ENCODE measurements around the gene FUBP3. TPM values are rescaled to one million over a fixed set of nuclear protein-coding genes. Genes with fewer than 3 reads are reported as not detected.

The FUBP3 gene
- polyA plus RNA-seq, 1 of the 3 experiments (the other 2 are of a cell fraction): 55.1 TPM

- H4K20me1 ChIP-seq (ENCODE audit: insufficient read depth): peaks cover 26% of the 10 kb centered on the region
- CTCF ChIA-PET: no interaction called here
Measured at GRCh38 chr9:130606887-130607600, 27.7 kb downstream of the FUBP3 start.

GRCh38 chr9:130607640-130608420 lies 28.5 kb downstream of the FUBP3 start:
- Histone ChIP-seq H3K79me2 (ENCODE audit: insufficient read depth) (peaks cover 19% of the 10 kb centered on the region; the same call in 1 of the 2 replicates), H2AFZ (ENCODE audit: low read depth) (no peak overlapping the region), H4K20me1 (ENCODE audit: insufficient read depth) (peaks cover 26% of the 10 kb centered on the region), H3K4me2 (no peak overlapping the region), H3K27me3 (ENCODE audit: insufficient read depth) (no peaks in the 10 kb centered on the region), H3K9ac (no peak overlapping the region), H3F3A (replicated peaks; ENCODE audit: insufficient read depth) (no peaks in the 10 kb centered on the region), H3K4me3 (ENCODE audit: low read depth in 2 of 2, low read length in 1 of 2) (no peak overlapping the region), H3K9me3 (no peaks in the 10 kb centered on the region), H3K4me1 (ENCODE audit: control insufficient read depth in 1 of 2, insufficient read depth in 2 of 2, low read depth in 1 of 2, low read length in 1 of 2) (peaks cover 0 to 6% of the 10 kb centered on the region in 2 experiments; a peak in 1 of 4 replicates), H3K9me2 (no peaks in the 10 kb centered on the region), H3K36me3 (replicated peaks in 1 of 2; ENCODE audit: control insufficient read depth in 1 of 2, insufficient read depth in 2 of 2, low read length in 1 of 2) (peaks cover 10 to 50% of the 10 kb centered on the region in 2 experiments), H3K27ac (ENCODE audit: low read depth in 2 of 2, low read length in 1 of 2) (no peak overlapping the region; a peak in 1 of 4 replicates)
- DNase-seq: no peak
- 90% methylated on average over 10 of the region's 10 CpGs for WGBS (ENCODE audit: low lambda C conversion rate)
- TF ChIP-seq NFIC (IDR thresholded peaks at IDR 0.05; ENCODE audit: borderline replicate concordance) (no peak), RAD21 (IDR thresholded peaks at IDR 0.05; ENCODE audit: low read length) (no peak), JUND (IDR thresholded peaks at IDR 0.05) (no peak), EP300 (IDR thresholded peaks at IDR 0.05; ENCODE audit: borderline replicate concordance in 1 of 2, low read depth in 1 of 2, low read length in 1 of 2) (no peak), RFX5 (IDR thresholded peaks at IDR 0.05; ENCODE audit: low read length) (no peak), IRF3 (IDR thresholded peaks at IDR 0.05; ENCODE audit: low read depth, low read length) (no peak), FOXM1 (IDR thresholded peaks at IDR 0.05; ENCODE audit: low read depth) (no peak), POLR2AphosphoS5 (IDR thresholded peaks at IDR 0.05; ENCODE audit: low read depth, low read length) (no peak), GATA2 (CRISPR knock-in tag; IDR thresholded peaks at IDR 0.05) (no peak)
- POLR2A ChIA-PET: no interaction called here
- CTCF ChIA-PET: no interaction called here

More at GRCh38 chr9:130606887-130607600, 27.7 kb downstream of the FUBP3 start:
- H2AFZ ChIP-seq (ENCODE audit: low read depth): no peak overlapping the region
- peaks cover 10 to 47% of the 10 kb centered on the region in 2 experiments for H3K36me3 ChIP-seq (replicated peaks in 1 of 2; ENCODE audit: control insufficient read depth in 1 of 2, insufficient read depth in 2 of 2, low read length in 1 of 2)
- no peaks in the 10 kb centered on the region for H3K27me3 ChIP-seq (ENCODE audit: insufficient read depth)
- no peak overlapping the region for H3K9ac ChIP-seq
- no peak for DNase-seq
- no peak overlapping the region for H3K27ac ChIP-seq (ENCODE audit: low read depth in 2 of 2, low read length in 1 of 2)
- no peaks in the 10 kb centered on the region for H3F3A ChIP-seq (replicated peaks; ENCODE audit: insufficient read depth)
- no peak overlapping the region for H3K4me2 ChIP-seq
- H3K9me2 ChIP-seq: no peaks in the 10 kb centered on the region
- POLR2A ChIA-PET: no interaction called here
- H3K4me3 ChIP-seq (ENCODE audit: low read depth in 2 of 2, low read length in 1 of 2): no peak overlapping the region
- H3K79me2 ChIP-seq (ENCODE audit: insufficient read depth): peaks cover 19% of the 10 kb centered on the region; the same call in 1 of the 2 replicates
- WGBS (ENCODE audit: low lambda C conversion rate): 79% methylated on average over 8 of the region's 8 CpGs
- H3K9me3 ChIP-seq: no peaks in the 10 kb centered on the region
- TF ChIP-seq RCOR1 (IDR thresholded peaks at IDR 0.05; ENCODE audit: low read length): no peak
- H3K4me1 ChIP-seq (ENCODE audit: control insufficient read depth in 1 of 2, insufficient read depth in 2 of 2, low read depth in 1 of 2, low read length in 1 of 2): peaks cover 0 to 6% of the 10 kb centered on the region in 2 experiments; a peak in 1 of 4 replicates
